Midbrain (tissue), 1 donor: ENCODE data around the gene HNF1B.

Experiments used
- DNase-seq: peaks from one replicate; lab custom pipeline; 2025; lab: John Stamatoyannopoulos, UW

Gene HNF1B

DNA sequence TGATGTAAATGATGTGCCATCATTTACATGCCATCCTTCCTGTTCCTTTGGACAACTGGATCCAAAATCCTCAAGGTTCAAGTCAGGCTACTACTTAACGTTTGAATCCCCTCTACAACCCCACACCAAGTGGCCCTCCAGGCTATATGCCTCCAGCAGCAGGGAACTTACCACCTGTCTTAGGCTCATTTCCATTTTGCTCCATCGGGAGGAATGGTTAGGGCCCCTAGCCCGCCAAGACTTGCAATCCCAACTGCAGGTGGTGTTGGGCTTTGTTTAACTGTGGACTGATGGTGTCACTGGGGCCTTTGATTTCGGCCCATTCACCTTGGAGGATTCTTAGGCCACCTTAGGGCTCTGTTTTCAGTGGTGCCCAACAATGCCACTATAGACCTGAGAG is 9.7 kb downstream of the HNF1B start:
- no peak for DNase-seq

DNA sequence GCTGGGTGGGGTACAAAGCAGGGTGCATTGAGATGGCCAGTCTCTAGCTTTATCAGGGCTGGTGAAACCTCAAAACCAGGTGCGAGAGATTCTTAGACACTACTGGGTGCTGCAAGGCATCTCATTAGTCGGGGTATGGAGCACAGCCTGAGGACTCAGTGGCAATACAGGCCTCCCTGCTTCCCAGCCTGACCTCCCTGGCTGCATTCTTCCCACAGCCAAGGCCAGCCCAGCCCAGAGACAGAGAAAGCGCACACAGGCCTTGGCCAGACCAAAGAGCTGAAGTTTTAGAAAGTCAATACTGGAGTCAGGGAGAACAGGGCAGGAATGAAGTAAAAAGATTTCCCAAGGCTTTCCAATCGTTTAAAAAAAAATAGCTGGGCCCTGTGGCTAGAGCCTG is 12.5 kb downstream of the HNF1B start:
- DNase-seq, result no peak

DNA sequence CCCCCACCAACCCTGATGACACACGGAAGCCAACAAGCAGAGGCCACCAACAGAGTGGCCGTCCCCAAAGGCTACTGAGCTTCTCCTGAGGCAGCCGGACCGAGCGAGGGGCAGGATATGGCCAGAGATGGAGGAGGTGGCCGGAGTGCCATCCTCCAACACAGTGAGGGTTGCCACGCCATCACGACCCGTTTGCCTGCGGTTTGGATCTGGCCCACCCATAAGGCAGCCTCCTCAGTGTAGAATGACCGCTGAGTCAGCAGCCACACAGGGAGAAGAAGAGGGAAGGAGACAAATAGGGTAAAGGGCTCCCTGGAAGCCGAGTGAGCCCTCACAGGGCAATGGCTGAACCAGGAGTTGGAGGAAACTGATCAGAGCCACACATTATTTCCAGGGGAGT is 13.8 kb downstream of the HNF1B start:
- no peak for DNase-seq

GRCh38 chr17:37729905-37730304 is 15.0 kb downstream of the HNF1B start:
- DNase-seq, result no peak

DNA sequence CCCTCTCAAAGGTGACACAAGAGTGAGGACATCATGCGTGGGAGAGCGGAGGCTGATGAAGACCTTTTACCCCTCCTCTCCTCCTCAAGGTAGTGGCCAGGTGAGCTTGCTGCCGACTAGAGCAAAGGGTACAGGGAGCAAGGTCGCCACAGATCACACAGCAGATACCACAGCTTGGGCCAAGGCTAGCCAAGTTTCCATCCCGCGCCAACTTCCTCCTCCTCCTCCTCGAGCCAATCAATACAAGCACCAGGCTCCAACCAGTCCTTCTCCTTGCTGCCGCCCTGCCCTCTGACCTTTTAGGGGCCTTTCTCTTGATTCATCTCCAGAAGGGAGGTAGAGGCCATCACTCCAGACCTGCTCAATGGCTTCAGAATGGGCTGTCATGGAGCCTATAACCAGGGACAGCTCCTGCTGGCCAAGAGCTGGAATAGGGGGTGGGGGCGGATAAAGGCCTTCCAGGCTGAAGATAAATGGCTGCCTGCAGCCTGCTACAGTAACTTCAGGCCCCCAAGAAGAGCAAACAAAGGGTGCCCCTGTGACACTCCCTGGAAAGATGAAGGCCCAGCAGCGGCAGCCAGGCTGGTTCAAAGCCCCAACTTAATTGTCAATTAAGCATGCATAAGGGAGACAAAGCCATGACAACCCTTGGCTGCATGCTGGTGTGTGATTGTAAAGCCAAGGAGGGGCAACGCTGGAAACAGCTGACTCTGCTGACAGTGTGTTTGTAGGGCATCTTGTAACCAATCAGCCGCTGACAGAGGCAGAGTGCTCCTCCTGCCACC is 17.8 kb downstream of the HNF1B start:
- DNase-seq, result no peak

GRCh38 chr17:37726248-37726647 is 18.6 kb downstream of the HNF1B start:
- DNase-seq, result no peak

DNA sequence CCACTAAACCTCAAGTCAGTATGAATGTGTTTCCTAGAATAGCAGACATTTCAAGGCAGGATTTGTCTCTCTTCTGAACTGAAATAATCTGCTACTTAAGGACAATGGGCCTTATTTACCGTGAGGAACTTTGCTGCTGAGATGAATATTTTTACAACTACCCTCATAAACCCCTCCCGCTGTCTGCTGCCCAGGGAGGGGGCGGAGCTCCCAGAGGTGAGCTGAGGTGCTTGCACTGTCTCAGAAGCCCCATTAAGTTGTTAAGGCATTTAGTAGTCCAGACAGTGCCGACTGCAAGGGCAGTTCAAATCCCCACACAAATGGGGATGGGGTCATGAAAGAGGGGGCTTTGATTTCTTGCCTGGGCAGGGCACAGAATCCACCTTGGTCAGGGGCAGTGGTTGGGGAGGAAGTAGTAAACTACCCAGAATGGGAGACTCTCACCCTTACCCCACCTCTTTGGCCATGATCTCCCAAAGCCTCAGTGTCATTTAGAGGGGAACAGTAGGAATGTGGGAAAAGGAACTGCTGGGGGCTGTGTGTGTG is 19.2 kb downstream of the HNF1B start:
- no peak for DNase-seq

DNA sequence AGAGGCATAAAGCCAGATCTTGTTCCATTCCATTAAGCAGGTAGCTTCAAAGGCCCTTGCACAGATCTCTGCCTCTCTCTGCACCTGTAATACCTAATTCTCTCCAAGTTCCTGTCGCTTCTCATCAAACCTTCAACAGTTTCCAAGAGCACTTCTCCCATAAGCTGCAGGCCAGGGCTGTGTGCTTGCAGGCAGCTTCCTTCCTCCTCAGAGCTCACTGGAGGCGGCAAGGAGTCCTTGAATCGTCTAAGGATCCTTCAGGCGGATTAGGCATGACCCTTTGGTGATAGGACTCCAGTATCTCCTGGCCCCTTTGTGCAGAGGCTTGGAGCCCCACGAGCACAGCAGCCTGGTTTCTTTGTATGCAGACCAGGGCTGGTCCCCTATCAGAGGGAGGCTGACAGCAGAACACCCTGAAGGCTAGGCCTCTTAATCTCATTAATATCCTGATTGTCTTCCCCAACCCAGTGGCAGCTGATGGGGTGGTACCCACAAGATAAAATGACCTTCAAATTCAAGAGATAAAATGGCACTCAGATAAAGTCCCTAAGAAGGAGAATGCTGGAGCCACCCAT is 19.8 kb downstream of the HNF1B start:
- no peak for DNase-seq

GRCh38 chr17:37720989-37721388 is 23.9 kb downstream of the HNF1B start:
- DNase-seq, result no peak

- no peak for DNase-seq
These were observed 25.0 kb downstream of the HNF1B start for GRCh38 chr17:37719866-37720265.

DNA sequence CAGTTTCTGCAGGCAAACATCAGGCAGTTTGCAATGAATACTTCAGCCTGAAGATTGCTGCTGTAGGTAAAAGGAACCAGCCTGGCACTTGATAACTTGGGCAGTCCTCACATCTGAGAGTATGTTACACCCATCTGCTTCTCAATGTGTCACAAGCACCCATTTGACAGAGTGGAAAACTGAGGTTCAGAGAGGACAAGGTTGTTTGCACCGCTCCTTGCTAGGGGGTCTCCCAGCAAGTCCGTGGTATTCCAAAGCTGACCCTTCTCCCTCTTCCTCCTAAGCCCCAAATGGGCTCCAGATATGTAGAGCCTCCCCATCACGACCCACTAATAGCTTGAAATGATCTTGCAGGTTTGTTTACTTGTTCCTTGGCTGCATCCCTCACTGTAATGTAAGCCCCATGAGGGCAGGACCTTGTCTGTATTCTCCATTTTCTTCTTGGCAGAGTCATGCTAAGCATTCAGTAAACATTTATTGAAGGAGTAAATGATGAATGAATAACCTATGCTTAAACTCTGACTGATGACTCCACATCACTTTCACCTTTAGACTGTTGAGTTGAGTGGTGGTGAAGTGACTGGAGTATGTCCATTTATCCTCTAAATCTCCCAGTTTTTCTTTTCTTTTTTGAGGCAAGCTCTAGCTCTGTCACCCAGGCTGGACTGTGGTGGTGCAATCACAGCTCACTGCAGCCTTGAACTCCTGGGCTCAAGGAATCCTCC is 26.4 kb downstream of the HNF1B start:
- DNase-seq, result no peak

DNA sequence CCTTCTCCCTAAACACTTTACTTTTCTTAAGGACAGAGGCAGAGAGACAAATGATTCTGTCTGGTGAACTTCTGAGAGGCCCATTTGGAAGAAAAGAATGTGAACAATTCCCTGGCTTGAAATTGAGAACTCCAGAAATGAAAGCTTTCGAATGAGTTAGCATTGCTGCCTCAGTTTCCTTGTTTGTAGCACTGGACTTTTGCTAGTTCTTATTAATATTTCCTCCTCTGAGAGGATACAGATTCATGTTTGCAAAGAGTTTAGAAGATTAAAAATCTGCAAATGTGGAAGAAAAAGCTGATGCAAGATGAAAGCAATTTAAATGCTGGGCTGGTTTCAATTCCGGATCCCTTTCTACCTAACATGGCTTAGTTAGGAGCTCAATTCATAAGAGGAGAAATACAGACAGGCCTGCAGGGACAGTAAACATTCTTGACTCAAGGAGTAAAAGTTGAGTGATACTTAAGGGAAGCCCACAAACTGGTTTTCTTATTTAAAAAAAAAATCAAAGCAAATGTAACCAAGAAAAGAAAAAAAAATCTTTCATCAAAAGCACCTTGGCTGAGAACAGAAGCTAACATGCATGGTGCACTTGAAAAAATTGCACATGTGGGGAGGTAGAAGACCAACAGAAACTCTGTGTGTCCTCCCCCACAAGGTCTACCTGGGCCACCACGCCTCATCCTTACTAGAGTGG is 27.1 kb downstream of the HNF1B start:
- DNase-seq, result no peak

DNA sequence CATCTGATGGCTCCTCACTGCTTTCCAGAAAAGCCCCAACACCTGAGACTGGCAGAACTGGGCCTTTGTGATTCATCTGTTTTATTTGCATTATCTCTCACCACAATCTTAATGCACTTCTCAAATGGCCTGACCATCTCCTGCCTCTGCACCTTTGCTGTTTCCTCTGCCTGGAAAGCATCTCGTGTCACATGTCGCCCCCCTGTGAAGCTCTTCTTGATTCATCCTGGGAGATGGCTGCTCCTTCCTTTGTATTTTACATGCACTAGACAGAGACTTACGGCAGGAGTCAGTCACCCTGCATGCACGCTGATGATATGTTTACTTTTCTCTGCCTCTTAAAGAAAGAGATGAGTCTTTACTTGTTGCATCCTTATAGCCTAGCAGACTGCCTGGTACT is 30.0 kb downstream of the HNF1B start:
- DNase-seq, result no peak

- no peak for DNase-seq
These were observed 31.2 kb downstream of the HNF1B start for GRCh38 chr17:37713624-37714023.

GRCh38 chr17:37713028-37713431 is 31.8 kb downstream of the HNF1B start:
- DNase-seq, result no peak

- no peak for DNase-seq
These were observed 33.7 kb downstream of the HNF1B start for GRCh38 chr17:37711113-37711512.

DNA sequence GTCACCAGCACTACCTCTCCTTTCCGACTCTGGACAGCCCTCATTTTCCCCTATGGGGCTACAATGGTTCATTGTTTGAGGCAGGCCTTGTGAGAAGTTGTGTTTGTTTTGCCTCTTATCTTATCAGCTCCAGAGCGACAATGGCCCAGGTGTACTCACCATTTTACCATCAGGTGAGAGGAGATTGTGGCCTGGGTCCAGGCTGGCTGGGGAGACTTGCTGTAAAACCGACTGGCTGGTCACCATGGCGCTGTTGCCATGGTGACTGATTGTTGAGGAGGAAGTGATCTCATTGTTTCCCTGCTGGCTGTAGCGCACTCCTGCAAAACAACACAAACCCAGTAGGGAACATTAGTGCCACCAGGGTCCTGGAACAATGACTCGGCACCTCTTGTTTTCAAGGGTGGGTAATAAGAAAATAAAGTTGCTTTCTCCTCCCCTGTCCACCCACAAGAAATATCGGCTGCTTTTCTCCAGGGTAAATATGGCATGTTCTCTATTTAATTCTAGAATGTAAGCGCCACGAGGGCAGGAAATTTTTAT is 34.4 kb downstream of the HNF1B start:
- DNase-seq, result peak; percentile 1

GRCh38 chr17:37708616-37709212 is 36.1 kb downstream of the HNF1B start:
- DNase-seq, result no peak

- no peak for DNase-seq
These were observed 36.7 kb downstream of the HNF1B start for GRCh38 chr17:37708008-37708615.

DNA sequence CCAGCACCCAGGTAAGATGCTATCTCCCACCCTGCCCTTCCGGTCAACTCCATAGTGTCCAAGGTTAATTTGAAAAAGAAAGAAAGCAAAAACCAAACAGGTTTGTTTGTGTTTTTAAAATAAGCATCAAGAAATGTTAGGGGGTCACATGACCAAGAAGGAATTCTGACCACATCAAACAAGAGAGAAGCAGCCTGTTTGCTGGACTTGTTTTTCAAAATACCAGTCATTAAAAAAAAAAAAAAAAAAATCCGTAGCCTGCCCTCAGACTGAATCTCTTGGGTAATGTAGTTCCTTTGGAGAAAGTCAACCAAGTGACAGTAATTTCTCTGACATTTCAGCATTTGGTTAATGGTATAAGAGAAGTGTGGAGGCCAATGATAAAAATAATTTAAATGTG is 38.4 kb downstream of the HNF1B start:
- no peak for DNase-seq

DNA sequence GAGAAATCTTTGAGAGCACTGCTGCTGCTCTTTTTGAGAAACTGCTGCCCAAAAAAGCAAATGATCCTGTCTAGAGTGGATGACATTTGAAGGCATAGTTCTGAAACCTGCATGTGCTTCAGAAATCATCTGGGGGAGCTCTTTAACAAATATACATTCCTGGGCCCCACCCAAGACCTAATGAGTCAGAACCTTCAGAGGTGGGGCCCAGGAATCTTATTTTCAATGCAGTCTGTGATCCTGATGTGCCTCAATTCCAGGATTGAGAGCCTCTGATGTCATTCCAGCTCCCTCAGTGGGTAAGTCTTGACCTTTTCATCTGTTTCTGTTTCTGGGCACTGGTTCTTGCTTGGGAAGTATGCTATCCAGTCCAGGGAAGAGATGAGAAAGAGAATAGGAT is 42.3 kb downstream of the HNF1B start:
- no peak for DNase-seq
